HepG2 (cell line): ENCODE measurements around the gene AKAP3. TPM values are rescaled to one million over a fixed set of nuclear protein-coding genes. Genes with fewer than 3 reads are reported as not detected.

Source experiments
- AHDC1 ChIP-seq: sonication (generic); formaldehyde crosslinking; IDR thresholded peaks from 2 replicates; pipeline ENCODE4 v1.5.1; 2020; ENCODE audit warnings: mild to moderate bottlenecking, missing genetic modification reagents, borderline replicate concordance
- ATAD3A ChIP-seq: sonication (generic); formaldehyde crosslinking; IDR thresholded peaks from 2 replicates; pipeline ENCODE4 v1.4.0; 2020; ENCODE audit warnings: missing genetic modification reagents
- DMAP1 ChIP-seq: IDR thresholded peaks from 2 replicates; pipeline ENCODE4 v1.6.1; 2016
- ELF1 ChIP-seq: sonication (generic); formaldehyde crosslinking; IDR thresholded peaks from 2 replicates; pipeline ENCODE4 v1.4.0; 2020; ENCODE audit warnings: missing genetic modification reagents
- GATAD1 ChIP-seq: IDR thresholded peaks from 2 replicates; pipeline ENCODE4 v1.6.1; 2016; ENCODE audit warnings: missing genetic modification reagents, missing compliant biosample characterization
- IRF1 ChIP-seq: sonication (generic); formaldehyde crosslinking; IDR thresholded peaks from 2 replicates; pipeline ENCODE4 v1.4.0; 2020; ENCODE audit warnings: low read depth, mild to moderate bottlenecking, missing genetic modification reagents
- KAT8 ChIP-seq: IDR thresholded peaks from 2 replicates; pipeline ENCODE4 v1.6.1; 2016; ENCODE audit warnings: missing genetic modification reagents, missing compliant biosample characterization
- KMT2A ChIP-seq: sonication (generic); formaldehyde crosslinking; IDR thresholded peaks from 2 replicates; pipeline ENCODE4 v1.4.0; 2020; ENCODE audit warnings: missing genetic modification reagents
- NR2C2 ChIP-seq: sonication (generic); formaldehyde crosslinking; IDR thresholded peaks from 2 replicates; pipeline ENCODE4 v1.4.0; 2020; ENCODE audit warnings: missing genetic modification reagents, mild to moderate bottlenecking, moderate library complexity, borderline replicate concordance
- PHF20 ChIP-seq: sonication (generic); formaldehyde crosslinking; IDR thresholded peaks from 2 replicates; pipeline ENCODE4 v1.5.0; 2020; ENCODE audit warnings: mild to moderate bottlenecking, missing genetic modification reagents
- PHF21A ChIP-seq: sonication (generic); formaldehyde crosslinking; IDR thresholded peaks from 2 replicates; pipeline ENCODE4 v1.5.0; 2020; ENCODE audit warnings: mild to moderate bottlenecking, missing genetic modification reagents
- REPIN1 ChIP-seq: sonication (generic); formaldehyde crosslinking; IDR thresholded peaks from 2 replicates; pipeline ENCODE4 v1.8.0; 2022; ENCODE audit warnings: missing genetic modification reagents, low read depth, mild to moderate bottlenecking, borderline replicate concordance
- SOX6 ChIP-seq, 2 experiments: fragments of 450-650 bp in 1 of 2; sonication (generic) in 1 of 2; formaldehyde crosslinking in 1 of 2; IDR thresholded peaks; 2 replicates each; pipeline versions ENCODE4 v1.4.0 to v1.6.1; 2017 to 2020; ENCODE audit warnings: antibody characterized with exemption in 1 of 2, mild to moderate bottlenecking in 1 of 2, missing genetic modification reagents in 1 of 2
- THAP11 ChIP-seq: IDR thresholded peaks from 2 replicates; pipeline ENCODE4 v1.6.1; 2016; ENCODE audit warnings: missing biosample characterization, missing genetic modification reagents
- THAP7 ChIP-seq: sonication (generic); formaldehyde crosslinking; IDR thresholded peaks from 2 replicates; pipeline ENCODE4 v1.8.1; 2023; ENCODE audit warnings: mild to moderate bottlenecking, missing genetic modification reagents
- TOE1 ChIP-seq: sonication (generic); formaldehyde crosslinking; IDR thresholded peaks from 2 replicates; pipeline ENCODE4 v1.4.0; 2020; ENCODE audit warnings: mild to moderate bottlenecking, missing genetic modification reagents
- ZGPAT ChIP-seq: IDR thresholded peaks from 2 replicates; pipeline ENCODE4 v1.6.1; 2016; ENCODE audit warnings: mild to moderate bottlenecking
- ZMAT3 ChIP-seq: sonication (generic); formaldehyde crosslinking; conservative IDR thresholded peaks from 2 replicates; pipeline ENCODE4 v1.7.0; 2021; ENCODE audit warnings: missing genetic modification reagents
- ZNF18 ChIP-seq: sonication (generic); formaldehyde crosslinking; IDR thresholded peaks from 2 replicates; pipeline ENCODE4 v1.8.0; 2022; ENCODE audit warnings: mild to moderate bottlenecking, missing genetic modification reagents; ENCODE audit not compliant: insufficient replicate concordance
- ZNF232 ChIP-seq: sonication (generic); formaldehyde crosslinking; IDR thresholded peaks from 2 replicates; pipeline ENCODE4 v1.4.0; 2020; ENCODE audit warnings: missing genetic modification reagents, borderline replicate concordance
- polyA plus RNA-seq, 8 experiments: library from polyadenylated mRNA; depleted of rRNA in 3 of 8; stranded (reverse) in 7 of 8; unstranded in 1 of 8; fragments of >200 nt; fragmentation: Illumina TruSeq in 4 of 8; extraction: Trizol in 4 of 8; gene quantifications; 2 replicates each; pipeline versions ENCODE4 v1.2.1 to v1.2.3, GENCODE V29; 2011 to 2016; ENCODE audit warnings: low read depth in 4 of 8, missing spikeins in 1 of 8, mixed read lengths in 1 of 8; ENCODE audit not compliant: insufficient read depth in 1 of 8
- total RNA-seq, 5 experiments: library from RNA; depleted of rRNA; stranded (reverse); fragments of >200 nt; fragmentation: Illumina TruSeq; extraction: Trizol; gene quantifications; 2 replicates each; pipeline ENCODE4 v1.2.3, GENCODE V29; 2016; ENCODE audit warnings: low read depth in 1 of 5

AKAP3 gene
- total and polyA plus RNA-seq, 2 of the 13 experiments (the other 11 are each of a cell fraction or from before 2014, with no cell fraction given) = 0.22 to 0.49 TPM

- TF ChIP-seq ZNF18 (CRISPR knock-in tag) (no peak), TOE1 (CRISPR knock-in tag) (no peak), ZNF232 (peak; percentile 54; the same call in 1 of the 2 replicates), THAP11 (CRISPR knock-in tag) (peak; percentile 81), NR2C2 (CRISPR knock-in tag) (no peak), PHF21A (peak; percentile 47; the same call in 1 of the 2 replicates), ZGPAT (peak; percentile 68; the same call in 1 of the 2 replicates), IRF1 (no peak), ATAD3A (no peak), SOX6 (IDR thresholded peaks at IDR 0.05) (no peak), SOX6 (CRISPR knock-in tag; IDR thresholded peaks at IDR 0.05) (peak; percentile 34; the same call in 1 of the 2 replicates), AHDC1 (CRISPR knock-in tag) (no peak), REPIN1 (CRISPR knock-in tag) (peak; percentile 59; the same call in 1 of the 2 replicates), GATAD1 (CRISPR knock-in tag) (peak; percentile 69), KMT2A (CRISPR knock-in tag) (peak; percentile 85; the same call in 1 of the 2 replicates), THAP7 (CRISPR knock-in tag) (peak; percentile 59; the same call in 1 of the 2 replicates), DMAP1 (CRISPR knock-in tag) (peak; percentile 82; the same call in 1 of the 2 replicates), ELF1 (peak; percentile 16; the same call in 1 of the 2 replicates), PHF20 (peak; percentile 79), ZMAT3 (CRISPR knock-in tag) (0 out of 2 replicates have a peak, but pooled peaks have one; percentile 24), KAT8 (CRISPR knock-in tag) (0 out of 2 replicates have a peak, but pooled peaks have one; percentile 79)
These were observed 44.1 kb downstream of the AKAP3 start (continued) for GRCh38 chr12:4604684-4605193.
